B cell (primary cell): ENCODE results near the gene ACTN2. TPM values are rescaled to one million over a fixed set of nuclear protein-coding genes. Genes with fewer than 3 reads are reported as not detected.

Experiments
- ATAC-seq: fragments of 200-7000 bp; cut with Tn5 transposase; one replicate; pipeline ENCODE4 v1.10.0; 2021; ENCODE audit warnings: low read depth, mild to moderate bottlenecking, moderate number of reproducible peaks, moderate library complexity
- CTCF ChIA-PET: fragments of 350-600 bp; sonication (Branson Sonifier 250); formaldehyde crosslinking; loops from one replicate; lab custom pipeline; 2021; ENCODE audit warnings: antibody characterized with exemption, inconsistent platforms; lab: Charles Lee
- POLR2A ChIA-PET: fragments of 350-600 bp; sonication (Branson Sonifier 250); formaldehyde crosslinking; loops from one replicate; lab custom pipeline; 2021; ENCODE audit warnings: antibody characterized with exemption; lab: Charles Lee
- DNase-seq: peaks from one replicate; pipeline ENCODE4 v3.0.0; 2013
- H2AFZ ChIP-seq: 2 replicates; pipeline ENCODE4 v1.6.1; 2012; ENCODE audit warnings: mild to moderate bottlenecking, low read depth, low read length; ENCODE audit not compliant: insufficient read depth, poor library complexity, severe bottlenecking
- H3K27ac ChIP-seq, 2 donors: 1 replicate in 1 of 2; 2 replicates in 1 of 2; pipeline ENCODE4 v1.5.1; 2012 to 2013; ENCODE audit warnings: low read length in 2 of 2, mild to moderate bottlenecking in 2 of 2, moderate library complexity in 1 of 2
- H3K27me3 ChIP-seq, 4 experiments: fragments of 200-600 bp in 1 of 4; sonication (generic) in 1 of 4; replicated peaks in 1 of 4; 1 replicate in 2 of 4; 2 replicates in 2 of 4; pipeline versions ENCODE4 v1.6.1 to v1.7.0; 2013 to 2016; ENCODE audit warnings: low read length in 3 of 4, mild to moderate bottlenecking in 2 of 4, mixed read lengths in 1 of 4, moderate library complexity in 1 of 4; ENCODE audit not compliant: insufficient read depth in 4 of 4, control insufficient read depth in 3 of 4; ENCODE audit errors: control extremely low read depth in 1 of 4
- H3K36me3 ChIP-seq, 2 experiments: replicated peaks in 1 of 2; 1 replicate in 1 of 2; 2 replicates in 1 of 2; pipeline versions ENCODE4 v1.6.1 to v1.7.1; 2013; ENCODE audit warnings: low read length in 1 of 2; ENCODE audit not compliant: insufficient read depth in 2 of 2, control insufficient read depth in 1 of 2; ENCODE audit errors: control extremely low read depth in 1 of 2, extremely low read depth in 1 of 2
- H3K4me1 ChIP-seq, 2 donors: fragments of 200-600 bp in 1 of 2; sonication (generic) in 1 of 2; 1 replicate in 1 of 2; 2 replicates in 1 of 2; pipeline versions ENCODE4 v1.5.1 to v1.6.1; 2013 to 2017; ENCODE audit warnings: low read length in 2 of 2; ENCODE audit not compliant: control insufficient read depth in 2 of 2, insufficient read depth in 2 of 2
- H3K4me2 ChIP-seq: replicated peaks from 2 replicates; pipeline ENCODE3; 2012; ENCODE audit warnings: mild to moderate bottlenecking, low read depth, low read length; ENCODE audit not compliant: poor library complexity, severe bottlenecking
- H3K4me3 ChIP-seq, 5 experiments: fragments of 200-600 bp in 1 of 5; sonication (generic) in 1 of 5; 1 replicate in 3 of 5; 2 replicates in 2 of 5; pipeline versions ENCODE4 v1.5.1 to v1.7.0; 2011 to 2016; ENCODE audit warnings: low read length in 4 of 5, mild to moderate bottlenecking in 4 of 5, low read depth in 2 of 5, control low read depth in 1 of 5, moderate library complexity in 1 of 5; ENCODE audit not compliant: insufficient read depth in 1 of 5; ENCODE audit errors: control extremely low read depth in 1 of 5, extremely low read depth in 1 of 5
- H3K79me2 ChIP-seq: fragments of 200-600 bp; sonication (generic); one replicate; pipeline ENCODE4 v1.6.0; 2016; ENCODE audit warnings: low read length; ENCODE audit not compliant: control insufficient read depth, insufficient read depth
- H3K9ac ChIP-seq: fragments of 200-600 bp; sonication (generic); 2 replicates; pipeline ENCODE4 v1.6.1; 2017; ENCODE audit warnings: mild to moderate bottlenecking, low read length, moderate library complexity
- H3K9me3 ChIP-seq, 3 donors: one replicate each; pipeline versions ENCODE4 v1.6.1 to v1.7.1; 2013; ENCODE audit warnings: low read length in 2 of 3; ENCODE audit not compliant: control insufficient read depth in 2 of 3, insufficient read depth in 1 of 3; ENCODE audit errors: control extremely low read depth in 1 of 3
- H4K20me1 ChIP-seq: 2 replicates; pipeline ENCODE4 v1.6.0; 2012; ENCODE audit warnings: mild to moderate bottlenecking, low read length; ENCODE audit not compliant: insufficient read depth, control insufficient read depth, poor library complexity, severe bottlenecking
- H3K27ac Mint-ChIP-seq: one replicate; pipeline ENCODE4 v1.8.0; 2021; ENCODE audit warnings: mixed read lengths
- H3K27me3 Mint-ChIP-seq: one replicate; pipeline ENCODE4 v1.8.0; 2021; ENCODE audit warnings: mixed read lengths
- H3K4me1 Mint-ChIP-seq: one replicate; pipeline ENCODE4 v1.8.0; 2021; ENCODE audit warnings: mixed read lengths
- H3K4me3 Mint-ChIP-seq: one replicate; pipeline ENCODE4 v1.8.0; 2021; ENCODE audit warnings: mixed read lengths
- H3K9me3 Mint-ChIP-seq: one replicate; pipeline ENCODE4 v1.8.0; 2022; ENCODE audit warnings: mixed read lengths; ENCODE audit not compliant: insufficient read depth
- CTCF ChIP-seq: fragments of 200-600 bp; IDR thresholded peaks from one replicate; pipeline ENCODE4 v1.8.0; 2022; ENCODE audit warnings: antibody characterized with exemption, mild to moderate bottlenecking
- EZH2 ChIP-seq: IDR thresholded peaks from 2 replicates; pipeline ENCODE4 v1.6.1; 2012; ENCODE audit warnings: borderline replicate concordance, low read depth, mild to moderate bottlenecking, moderate library complexity, low read length; ENCODE audit not compliant: insufficient read depth, poor library complexity, severe bottlenecking
- WGBS: methylation state at CpG from one replicate; pipeline ENCODE4 v1.1.5; 2013; ENCODE audit warnings: missing lambda C conversion rate; ENCODE audit not compliant: insufficient coverage; 5-methylcytosine and 5-hydroxymethylcytosine counted together
- intact Hi-C: fragments of 100-400 bp; cut with micrococcal nuclease; formaldehyde crosslinking; loops from one replicate; pipeline ENCODE4 v1.10.0; 2022
- polyA plus RNA-seq: library from polyadenylated mRNA; depleted of rRNA; stranded (reverse); fragments of >200 nt; gene quantifications from 2 replicates; pipeline ENCODE4 v1.2.3, GENCODE V29; 2012
- total RNA-seq, 2 donors: library from RNA; stranded (reverse); fragments of 120-200 nt in 1 of 2; gene quantifications; 1 replicate in 1 of 2; 2 replicates in 1 of 2; pipeline versions ENCODE4 v1.2.3 to v1.2.4, GENCODE V29; 2013 to 2022

Gene ACTN2
- total and polyA plus RNA-seq, 2 donors (not counting 1 experiment from before 2014, with no cell fraction given), result 0.30 TPM; not detected in 1

GRCh38 chr1:236654957-236655356, 31.3 kb upstream of the ACTN2 start:
- intact Hi-C loops, result no loop called here
- Histone ChIP-seq H3K27me3 (peaks cover 0 to 2% (median 0%) of the 10 kb centered on the region in 4 experiments), H3K4me2 (no peak overlapping the region), H4K20me1 (no peaks in the 10 kb centered on the region), H2AFZ (no peak overlapping the region), H3K9ac (no peak overlapping the region), H3K79me2 (no peaks in the 10 kb centered on the region), H3K9me3 (no peaks in the 10 kb centered on the region), H3K4me1 (no peaks in the 10 kb centered on the region), H3K4me3 (no peak overlapping the region), H3K36me3 (no peaks in the 10 kb centered on the region), H3K27ac (no peak overlapping the region)
- Mint-ChIP-seq H3K27me3 (peaks cover 19% of the 10 kb centered on the region), H3K4me3 (no peak overlapping the region), H3K27ac (no peak overlapping the region), H3K9me3 (no peaks in the 10 kb centered on the region), H3K4me1 (no peaks in the 10 kb centered on the region)
- 67% methylated on average over 1 of the region's 5 CpGs for WGBS
- DNase-seq (no peak), ATAC-seq (no peak)
- ChIA-PET POLR2A (no interaction called here), CTCF (no interaction called here)
- TF ChIP-seq CTCF (no peak), EZH2 (no peak)

GRCh38 chr1:236657398-236657797, 28.9 kb upstream of the ACTN2 start:
- DNase-seq (no peak), ATAC-seq (no peak)
- peaks cover 19% of the 10 kb centered on the region for H3K27me3 Mint-ChIP-seq
- Histone ChIP-seq H3K4me3 (no peak overlapping the region), H3K4me2 (no peak overlapping the region), H4K20me1 (no peaks in the 10 kb centered on the region), H3K4me1 (no peaks in the 10 kb centered on the region), H3K9me3 (no peaks in the 10 kb centered on the region), H3K27ac (no peak overlapping the region), H3K36me3 (no peaks in the 10 kb centered on the region), H2AFZ (no peak overlapping the region), H3K27me3 (peaks cover 0 to 2% (median 0%) of the 10 kb centered on the region in 4 experiments), H3K9ac (no peak overlapping the region), H3K79me2 (no peaks in the 10 kb centered on the region)
- no peak for TF ChIP-seq EZH2
- no peak for TF ChIP-seq CTCF
- no peaks in the 10 kb centered on the region for H3K4me1 Mint-ChIP-seq
- H3K4me3 Mint-ChIP-seq, result no peak overlapping the region
- no peak overlapping the region for H3K27ac Mint-ChIP-seq
- ChIA-PET CTCF (no interaction called here), POLR2A (no interaction called here)
- WGBS, result 100% methylated on average over 2 of the region's 8 CpGs
- intact Hi-C loops, result no loop called here
- no peaks in the 10 kb centered on the region for H3K9me3 Mint-ChIP-seq
